CD4-positive, alpha-beta T cell treated with Interleukin-4 for 1 hour (primary cell): ENCODE data around the gene CORO1C.
A peak's percentile ranks its signal among the peaks of the same experiment; 100 is the strongest.

Experiments used
- DNase-seq, 2 donors: peaks; one replicate each; pipeline ENCODE4 v3.0.0-alpha.2; 2020 to 2022

The CORO1C gene

DNA sequence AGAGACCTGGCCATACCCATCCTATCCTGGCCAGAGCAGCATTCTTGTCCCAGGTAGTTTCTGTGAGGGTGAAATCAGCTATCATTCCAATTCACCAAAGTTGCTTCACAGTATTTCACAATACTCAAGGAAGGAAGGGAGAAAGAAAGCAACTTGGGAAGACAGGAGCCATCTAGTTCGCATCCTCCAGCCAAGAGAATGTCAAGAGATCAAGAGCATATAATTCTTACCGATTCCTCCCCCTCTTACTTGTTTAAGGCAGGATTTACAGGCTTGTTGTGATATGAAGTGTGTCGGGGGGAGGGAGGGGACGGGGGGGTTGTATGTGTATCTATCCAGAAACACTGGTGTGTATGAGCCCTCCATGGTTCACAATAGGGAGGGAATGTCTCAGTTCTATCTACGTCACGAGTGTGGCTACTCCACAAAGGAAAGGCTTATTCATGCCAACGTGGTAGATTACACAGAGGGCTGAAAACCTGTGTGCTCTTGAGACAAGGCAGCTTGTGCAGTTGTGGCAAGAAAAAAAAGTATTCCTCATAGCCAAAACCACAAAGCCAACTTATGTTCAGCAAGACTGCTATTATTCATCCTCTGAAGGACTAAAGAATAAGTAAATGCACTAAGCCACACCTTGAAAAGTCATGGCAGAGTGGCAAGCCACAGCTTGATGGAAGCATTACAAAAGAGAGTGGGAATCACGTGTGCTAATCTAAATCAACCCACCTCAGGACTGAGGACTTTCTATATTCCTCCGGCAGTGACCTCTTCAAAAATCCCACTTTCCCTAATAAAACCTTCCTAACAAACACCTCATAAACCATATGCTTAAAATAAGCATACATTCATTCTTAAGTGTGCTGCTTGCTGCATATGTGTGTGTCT is 35.0 kb downstream of the CORO1C start:
- DNase-seq: no peak

DNA sequence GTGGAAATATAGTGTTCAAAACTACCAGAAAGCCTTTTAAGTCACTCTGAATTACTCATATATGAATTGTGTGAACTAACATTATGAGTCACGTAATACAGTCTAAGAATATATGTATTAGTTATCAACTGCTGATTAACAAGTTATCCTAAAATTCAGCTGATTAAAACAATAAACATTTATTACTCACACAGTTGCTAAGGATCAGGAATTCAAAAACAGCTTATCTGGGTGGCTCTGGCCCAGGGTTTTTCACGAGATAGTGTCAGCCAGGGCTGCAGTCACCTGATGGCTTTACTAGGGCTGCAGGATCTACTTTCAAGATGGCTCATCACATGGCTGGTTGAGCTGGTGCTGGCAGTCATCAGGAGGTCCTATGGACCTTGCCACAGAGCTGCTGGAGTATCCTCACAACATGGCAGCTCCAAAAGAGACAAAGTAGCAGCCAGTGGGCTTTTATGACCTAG is 36.5 kb downstream of the CORO1C start:
- DNase-seq: no peak

DNA sequence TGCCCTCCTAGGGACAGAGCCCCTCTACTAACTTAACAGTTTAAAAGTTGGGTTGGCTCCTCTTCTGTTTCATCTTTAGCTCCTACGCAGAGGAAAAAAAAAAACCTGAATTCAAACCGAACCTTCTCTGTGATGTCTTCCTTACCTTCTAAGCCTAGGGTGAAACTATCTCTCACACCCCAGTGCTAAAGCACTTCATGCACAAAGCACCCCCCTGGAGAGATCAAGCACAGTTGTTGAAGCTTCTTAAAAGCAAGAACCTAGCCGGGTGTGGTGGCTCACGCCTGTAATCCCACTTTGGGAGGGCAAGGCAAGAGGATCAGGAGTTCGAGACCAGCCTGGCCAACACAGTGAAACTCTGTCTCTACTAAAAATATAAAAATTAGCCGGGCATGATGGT is 37.6 kb downstream of the CORO1C start:
- no peak for DNase-seq

DNA sequence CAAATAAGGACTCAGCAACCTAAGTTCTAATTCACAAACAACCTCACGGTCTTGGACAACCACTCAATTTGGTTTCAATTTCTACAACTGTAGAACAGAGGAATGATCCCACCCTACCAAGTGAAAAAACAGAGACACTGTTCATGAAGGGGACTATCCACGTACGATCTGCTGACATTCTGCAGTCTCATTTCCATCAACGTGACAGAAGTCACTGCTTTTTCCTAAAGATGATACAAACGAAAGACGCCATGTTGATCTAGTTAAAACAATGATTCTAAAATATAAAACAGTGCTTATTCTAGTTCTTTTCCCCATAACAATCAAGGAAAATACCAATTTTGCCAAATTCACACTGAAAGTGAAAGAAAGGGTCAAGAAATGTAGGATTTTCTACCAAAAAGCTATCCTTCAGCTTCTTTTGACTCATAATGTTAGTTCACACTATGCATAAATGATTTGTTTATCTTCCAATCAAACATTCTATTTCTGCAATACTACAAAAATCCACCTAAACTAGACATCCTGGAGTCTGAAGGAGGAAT is 38.1 kb downstream of the CORO1C start:
- DNase-seq: no peak

DNA sequence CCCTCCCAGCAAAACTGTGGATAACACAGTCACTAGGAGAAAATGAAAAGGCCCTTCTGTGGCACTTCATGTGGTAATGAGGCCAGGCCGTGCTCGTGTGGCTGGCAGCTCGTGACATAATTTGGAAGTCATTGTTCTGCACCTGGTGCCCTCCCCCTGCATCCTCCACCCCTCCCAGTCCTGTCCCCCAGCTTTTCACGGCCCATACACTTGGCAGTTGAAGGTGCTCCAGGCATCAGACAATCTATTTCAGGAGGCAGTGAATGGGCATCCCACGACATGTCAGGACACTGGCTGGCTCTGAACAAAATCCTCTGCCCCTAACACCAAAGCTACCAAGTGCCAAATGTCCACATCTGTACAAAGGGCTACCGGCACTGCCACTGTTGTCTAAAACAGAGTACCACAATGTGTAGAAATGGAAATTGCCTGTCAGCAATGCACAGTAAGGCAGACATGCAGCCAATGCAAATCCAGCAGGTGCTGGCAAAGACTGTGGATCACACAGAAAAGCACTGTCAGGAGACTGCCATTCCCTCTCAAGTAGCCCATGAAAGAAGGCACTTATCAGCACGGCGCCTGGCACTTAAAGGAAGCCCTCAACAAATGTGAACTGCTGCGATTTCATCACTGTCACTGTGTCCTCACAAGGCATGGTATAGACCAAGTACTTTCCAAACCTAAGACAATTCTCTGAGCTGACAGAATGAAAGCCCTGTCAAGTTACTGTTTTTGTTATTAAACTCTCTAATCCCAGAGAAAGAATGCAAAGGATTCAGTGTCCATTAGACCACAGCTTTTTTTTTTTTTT is 39.1 kb downstream of the CORO1C start:
- no peak for DNase-seq

DNA sequence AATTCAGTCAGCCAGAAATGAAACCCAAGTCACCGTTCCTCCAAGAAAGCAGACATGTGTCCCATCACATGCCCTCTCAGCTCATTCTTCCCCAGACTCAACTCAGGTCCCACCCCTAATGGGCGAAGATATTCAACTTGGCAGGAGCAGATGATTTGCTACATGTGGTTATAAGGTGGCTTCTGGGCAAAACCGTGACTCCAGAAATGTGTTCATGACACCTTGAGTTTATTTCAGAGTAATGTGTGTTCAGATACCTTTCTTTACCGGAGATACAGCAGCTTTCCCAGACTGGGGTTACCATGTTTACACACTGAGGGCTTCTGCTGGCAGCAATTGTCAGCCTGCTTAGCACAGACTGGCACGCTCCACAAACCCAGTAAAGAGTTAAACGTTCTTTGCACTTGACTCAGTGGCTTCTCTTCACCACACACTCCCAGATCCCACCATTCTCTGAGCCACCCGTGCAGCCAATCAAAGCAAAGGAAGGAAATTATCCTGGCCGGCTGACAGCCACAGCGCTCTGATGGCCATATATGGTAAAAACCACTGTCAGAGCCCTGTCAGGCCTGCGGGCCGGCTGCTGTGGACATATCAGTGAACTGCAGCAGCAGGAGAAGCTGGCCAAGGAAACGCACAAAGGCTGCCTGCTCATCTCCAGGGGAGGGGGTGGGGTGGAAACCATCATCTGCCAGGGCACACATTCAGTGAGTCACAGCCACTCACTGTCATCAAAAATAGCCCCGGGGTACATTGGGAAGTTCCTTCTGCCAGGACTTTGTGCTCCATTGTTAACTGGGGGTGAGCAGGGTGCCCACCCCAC is 39.9 kb downstream of the CORO1C start:
- DNase-seq: peak; percentile 66 to 84

DNA sequence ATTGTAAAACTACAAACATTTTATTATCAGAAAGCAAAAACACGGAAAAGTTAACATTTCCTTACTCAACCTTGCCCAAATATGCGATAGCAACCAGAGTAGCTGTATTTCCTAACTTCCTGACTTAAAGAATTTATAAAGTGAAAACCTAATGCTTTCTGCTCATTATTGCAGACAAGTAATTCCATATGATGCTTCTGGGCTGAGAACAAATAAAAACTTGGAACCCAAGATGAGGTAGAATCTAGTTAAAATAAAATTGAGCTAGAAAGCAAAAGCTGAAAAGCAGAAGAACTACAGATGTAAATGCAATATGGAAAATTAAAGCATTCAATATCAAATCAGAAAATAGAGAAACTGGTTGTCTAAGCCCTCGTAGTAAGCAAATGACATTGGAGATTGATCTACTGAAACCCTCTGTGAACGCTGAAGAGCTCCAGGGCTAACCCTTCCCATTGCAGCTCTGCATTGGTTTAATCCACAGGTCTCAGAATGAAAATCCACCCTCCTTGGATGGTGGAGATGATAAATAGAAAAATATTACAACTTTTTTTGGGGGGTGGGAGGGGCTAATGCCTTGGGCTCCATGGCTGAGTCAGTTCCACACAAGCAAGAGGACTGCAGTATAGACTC is 40.7 kb downstream of the CORO1C start:
- no peak for DNase-seq

DNA sequence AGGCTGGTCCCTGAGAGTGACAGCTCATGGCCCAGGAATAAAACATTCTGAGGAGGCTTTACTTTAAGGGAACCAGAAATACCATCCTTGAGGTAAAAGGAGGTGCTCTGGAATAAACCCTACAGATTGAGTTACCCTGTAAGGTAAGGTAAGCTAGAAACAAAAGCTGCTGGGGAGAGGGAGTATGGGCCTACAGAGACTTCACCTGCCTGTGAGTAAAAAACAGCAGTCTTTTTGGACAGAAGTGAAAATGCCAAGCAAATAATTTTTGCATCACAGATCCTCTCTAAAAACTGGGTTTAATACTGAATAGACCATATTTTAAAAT is 41.2 kb downstream of the CORO1C start:
- DNase-seq: no peak

DNA sequence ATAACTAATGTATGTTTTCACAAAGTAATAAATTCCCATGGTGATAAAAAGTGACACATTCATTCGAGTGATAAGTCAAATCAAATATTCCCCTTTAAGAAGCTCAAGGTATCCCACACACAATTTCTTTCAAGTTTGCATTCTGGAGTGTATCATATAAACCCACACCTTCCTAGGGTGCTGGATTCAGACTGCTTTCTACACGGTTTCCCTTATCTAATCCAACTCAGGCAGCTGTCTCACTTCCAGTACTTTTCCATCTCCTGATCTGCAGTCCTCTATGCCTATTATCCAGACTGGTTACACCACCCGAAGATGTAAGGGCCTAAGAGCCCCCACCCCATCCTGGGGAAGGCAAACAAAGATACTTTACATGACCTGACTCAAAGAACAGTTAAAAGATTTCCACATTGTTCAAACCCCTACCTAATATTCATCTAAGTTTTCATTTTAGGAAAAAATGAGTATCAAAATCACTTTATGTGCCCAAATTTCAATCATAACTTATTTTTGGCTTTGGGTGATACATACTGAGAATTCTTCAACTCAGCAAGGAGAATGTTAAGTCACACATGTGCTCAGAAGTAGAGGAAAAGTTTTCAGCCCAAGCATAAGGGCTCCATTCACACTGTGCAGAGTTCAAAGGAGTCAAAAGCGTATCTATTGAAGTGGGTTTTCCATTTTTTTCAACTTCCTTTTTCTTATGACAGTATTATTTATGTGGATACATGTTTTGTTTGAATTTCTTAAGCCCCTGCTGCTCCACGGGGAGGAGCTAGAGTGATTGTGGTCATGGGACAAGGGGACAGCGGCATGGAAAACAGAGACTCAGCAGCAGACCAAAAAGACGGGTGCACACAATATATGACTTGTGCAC is 41.8 kb downstream of the CORO1C start:
- peak; percentile 42 to 45 for DNase-seq

DNA sequence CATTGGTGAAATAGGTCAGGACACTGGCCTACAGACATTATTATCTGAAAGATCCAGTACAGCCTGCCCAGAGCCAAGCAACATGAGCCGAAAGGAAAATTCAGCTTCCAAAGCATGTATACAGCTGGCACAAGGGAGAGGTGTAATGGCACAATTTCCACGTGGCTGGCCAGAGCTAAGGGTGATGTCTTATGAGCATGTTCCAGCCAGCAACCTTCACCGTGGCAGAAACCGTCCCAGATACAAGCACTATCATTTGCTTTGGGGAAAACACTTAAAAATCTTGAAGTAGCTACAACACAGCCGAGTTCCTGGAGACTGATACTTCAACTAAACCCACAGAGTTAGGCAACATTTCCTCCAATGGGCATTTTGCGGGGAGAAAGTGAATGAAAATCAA is 44.5 kb downstream of the CORO1C start:
- DNase-seq: no peak

DNA sequence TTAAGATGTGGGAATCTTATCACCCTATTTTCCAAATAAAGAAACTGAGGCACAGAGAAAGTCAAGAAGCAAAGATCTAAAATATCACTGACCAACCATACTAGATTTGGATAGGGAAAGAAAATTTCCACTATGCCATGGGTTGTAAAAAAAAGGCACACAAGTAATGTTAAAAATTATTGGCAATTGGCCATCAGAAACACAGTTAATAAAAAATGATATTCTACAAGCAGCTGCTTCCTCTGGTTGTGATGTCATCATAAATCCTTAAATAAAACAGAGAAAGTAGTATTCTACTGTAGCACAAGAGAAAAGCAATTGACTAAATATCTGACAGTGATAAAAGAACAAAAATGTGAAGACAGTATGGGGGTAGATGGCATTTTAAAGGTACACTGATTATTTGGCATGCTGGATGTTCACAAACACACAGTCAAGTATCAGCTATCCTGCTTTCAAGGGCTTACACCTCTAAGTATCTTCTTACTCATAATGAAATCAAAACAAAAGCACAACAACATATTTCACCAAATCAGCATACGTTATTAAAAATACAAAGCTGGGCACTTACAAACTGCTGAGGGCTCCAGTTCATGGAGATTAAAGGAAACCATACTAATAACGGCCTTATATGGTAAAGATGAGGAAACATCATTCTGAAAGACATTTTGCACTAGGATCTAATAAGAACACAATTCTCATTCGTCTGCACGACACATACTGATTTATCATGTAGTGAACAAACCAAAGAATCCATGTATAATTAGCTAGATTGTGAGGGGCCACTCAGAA is 45.7 kb downstream of the CORO1C start:
- DNase-seq: no peak

DNA sequence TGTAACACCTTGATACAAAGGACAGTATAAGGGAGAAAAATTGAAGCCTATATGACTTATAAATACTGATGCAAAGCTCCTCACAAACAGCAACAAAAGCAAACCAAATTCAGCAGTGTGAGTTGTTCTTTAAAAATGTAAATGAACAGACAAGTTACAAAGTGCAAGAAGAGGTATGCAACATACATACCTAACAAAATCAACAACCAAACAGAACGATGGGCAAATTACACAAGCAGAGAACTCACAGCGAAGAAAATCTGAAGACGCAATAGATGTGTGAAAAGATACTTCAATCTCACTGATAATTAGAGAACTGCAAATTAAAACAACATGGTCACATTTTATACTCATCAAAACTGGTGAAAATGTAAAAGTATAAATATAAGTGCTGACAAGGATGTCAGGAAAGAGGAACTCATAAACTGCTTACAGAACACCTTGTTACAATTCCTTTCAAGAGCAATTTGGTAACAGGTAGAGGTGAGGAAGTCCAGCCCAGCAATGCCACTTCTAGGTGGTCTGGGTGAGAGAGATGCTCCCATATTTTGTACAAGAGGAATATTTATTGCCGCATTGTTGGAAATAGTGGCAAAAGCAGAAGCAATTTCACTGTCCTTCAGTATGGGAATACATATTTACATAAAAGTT is 47.3 kb downstream of the CORO1C start:
- no peak for DNase-seq

DNA sequence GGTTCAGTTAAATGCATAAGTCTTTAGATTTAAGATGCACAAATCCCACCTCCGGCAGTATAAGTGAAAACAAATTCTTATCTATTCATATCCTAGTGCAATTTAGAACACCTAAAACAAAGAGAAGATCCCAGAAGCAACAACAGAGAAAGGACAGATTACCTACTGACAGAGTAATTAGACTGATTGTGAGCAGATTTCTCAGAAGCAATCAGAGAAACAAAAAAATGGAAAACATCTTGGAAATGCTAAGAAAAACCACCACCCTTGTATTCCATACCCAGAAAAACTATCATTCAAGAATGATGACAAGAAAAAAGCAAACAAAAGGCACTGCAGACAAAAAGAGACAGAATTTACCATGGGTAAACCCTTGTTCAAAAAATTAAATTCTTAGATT is 50.0 kb downstream of the CORO1C start:
- no peak for DNase-seq

DNA sequence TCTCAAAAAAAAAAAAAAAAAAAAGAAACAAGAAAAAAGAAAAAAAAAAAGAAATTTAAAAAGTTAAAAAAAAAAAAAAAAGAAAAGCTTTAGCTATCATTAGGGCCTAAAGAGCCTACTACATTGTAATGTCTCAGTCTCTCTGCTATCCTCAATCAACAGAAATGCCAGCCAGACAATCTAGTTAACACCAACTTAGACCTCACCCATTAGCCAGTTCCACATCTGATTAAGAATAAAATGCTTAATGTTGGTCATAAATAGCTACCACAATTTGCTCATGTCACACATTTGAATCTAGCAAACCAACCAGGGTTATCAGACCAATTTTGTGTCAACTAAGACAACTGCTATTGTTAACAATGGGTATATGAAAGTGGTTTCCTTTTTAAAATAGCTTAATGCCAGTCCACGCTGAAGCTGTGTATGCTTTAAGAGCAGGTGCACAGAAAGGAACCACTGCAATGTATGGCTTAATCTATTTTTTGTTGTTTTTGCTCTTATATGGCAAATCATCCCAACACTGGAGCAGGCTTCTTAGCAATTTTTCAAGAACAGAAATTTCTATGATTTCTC is 52.1 kb downstream of the CORO1C start:
- no peak for DNase-seq

DNA sequence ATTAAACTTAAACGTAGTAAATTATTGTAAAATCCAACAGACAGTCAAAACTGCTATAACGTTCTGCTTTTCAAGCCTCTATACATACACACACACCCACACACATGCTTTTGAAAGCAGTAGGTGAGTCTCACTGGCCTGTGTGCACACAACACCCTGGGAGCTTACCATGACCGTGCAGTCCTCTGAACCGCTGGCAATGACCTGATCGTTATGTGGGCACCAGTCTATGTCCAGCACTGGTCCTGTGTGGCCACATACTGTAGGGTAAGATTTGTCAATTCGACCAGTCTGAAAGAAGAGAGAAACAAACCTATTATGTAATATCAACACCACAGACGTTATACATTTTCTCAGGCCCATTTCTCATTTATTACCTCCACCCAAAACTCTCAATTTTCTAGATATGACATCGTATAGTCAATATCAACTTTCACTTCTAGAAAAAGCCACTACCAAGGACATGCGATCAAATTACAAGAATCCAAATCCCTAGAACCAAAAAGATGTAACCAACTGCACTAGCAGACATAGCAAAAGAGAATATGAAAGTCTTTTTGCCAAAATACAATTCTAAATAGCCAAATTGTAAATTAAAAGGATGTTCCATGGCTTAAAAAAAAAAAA is 53.1 kb downstream of the CORO1C start:
- no peak for DNase-seq

DNA sequence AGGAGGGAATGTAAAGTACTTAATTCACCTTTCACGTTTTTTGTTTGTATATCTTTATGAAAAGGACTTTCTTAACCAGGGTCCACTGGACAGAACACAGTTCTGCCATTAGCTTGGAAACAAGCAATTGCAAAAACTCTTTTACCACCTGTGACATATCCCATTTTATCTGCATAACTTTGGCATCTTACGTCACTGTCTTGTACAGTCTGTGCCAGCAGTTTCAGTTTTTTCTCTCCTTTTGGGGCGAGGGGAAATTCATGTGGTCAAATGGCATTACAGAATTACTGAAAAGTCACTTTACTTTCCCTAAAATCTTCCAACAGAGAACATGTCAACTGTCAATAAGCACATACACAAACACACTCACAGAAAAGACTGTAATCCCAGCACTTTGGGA is 53.9 kb downstream of the CORO1C start:
- no peak for DNase-seq

DNA sequence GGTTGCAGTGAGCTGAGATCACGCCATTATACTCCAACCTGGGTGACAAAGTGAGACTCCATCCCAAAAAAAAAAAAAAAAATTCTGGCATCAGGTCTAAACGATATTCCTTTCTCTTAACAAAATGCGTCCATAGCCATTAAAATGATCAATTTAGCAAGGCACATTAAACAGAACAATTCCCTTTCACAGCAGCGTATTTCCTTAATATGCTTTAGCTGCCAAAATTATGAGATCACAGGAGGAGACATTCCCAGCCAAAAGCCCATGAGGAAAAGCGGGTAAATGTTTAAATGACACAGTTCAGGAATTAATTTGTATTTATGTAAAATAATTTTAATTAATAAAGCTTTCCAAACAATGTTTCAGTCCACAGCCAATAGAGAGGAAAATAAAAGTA is 54.6 kb downstream of the CORO1C start:
- no peak for DNase-seq

DNA sequence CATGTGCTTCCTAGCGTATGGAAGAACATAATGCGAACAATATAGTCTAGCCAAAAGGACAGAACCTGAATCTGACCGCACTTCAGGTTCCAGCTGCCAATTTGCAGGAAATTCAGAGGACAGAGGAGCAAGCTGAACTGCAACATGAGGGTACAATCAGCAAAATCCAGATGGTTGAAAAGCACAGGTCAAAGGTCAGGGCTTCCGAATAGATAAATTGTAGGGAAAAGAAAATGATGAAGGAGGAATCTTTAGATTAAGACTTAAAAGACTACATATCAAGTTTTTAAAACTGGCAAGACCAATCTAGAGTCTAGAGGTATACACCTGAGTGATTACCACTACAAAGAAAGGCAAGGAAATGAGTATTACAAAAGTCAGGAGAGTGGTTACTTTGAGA is 55.5 kb downstream of the CORO1C start:
- DNase-seq: no peak

DNA sequence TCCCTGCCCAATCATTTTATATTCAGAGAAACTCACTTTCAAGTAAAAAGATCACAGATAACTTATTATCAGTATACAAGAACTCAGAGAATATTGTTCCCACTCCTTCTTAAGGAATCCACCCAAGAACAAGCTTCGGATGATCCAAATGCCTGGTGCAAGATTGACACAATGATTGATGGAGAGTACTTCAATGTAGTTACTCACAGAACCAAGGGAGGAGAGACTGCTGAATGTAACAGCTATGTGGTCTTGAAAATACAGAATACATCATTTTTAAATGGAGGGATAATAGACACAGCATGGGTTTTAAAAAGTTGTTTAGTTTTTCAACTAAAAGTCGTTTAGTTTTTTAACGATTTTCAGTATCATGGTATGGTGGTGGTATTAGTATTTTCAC is 59.3 kb downstream of the CORO1C start:
- no peak for DNase-seq
